ENCODE data around the gene BRAF. TPM values are rescaled to one million over a fixed set of nuclear protein-coding genes. Genes with fewer than 3 reads are reported as not detected.

BRAF gene
- total RNA-seq, 4 donors from 2014 or later, result 32.2 to 94.9 (median 41.0) TPM

DNA sequence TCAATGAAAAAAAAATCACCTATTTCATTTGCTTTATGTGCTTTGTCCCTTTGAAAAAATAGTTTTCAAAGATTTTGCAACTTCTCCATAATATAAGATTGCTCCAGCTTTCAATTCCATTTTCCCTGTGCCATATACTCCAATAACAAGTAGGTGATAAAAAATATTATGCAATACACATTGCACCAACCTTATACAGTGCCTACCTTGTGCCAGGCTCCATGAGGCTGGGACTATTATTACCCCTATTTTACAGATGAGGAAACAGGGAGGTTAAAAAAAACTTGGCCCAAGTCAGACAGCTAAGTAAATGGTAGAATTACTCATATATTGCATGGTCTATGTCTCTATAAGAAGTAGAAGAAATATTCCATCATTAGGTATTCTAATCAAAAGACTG, 57.8 kb downstream of the BRAF start:
- no peak overlapping the region for H3K27ac ChIP-seq
- H3K4me3 ChIP-seq, result no peak overlapping the region
- no peaks in the 10 kb centered on the region for H3K36me3 ChIP-seq
- TF ChIP-seq POLR2AphosphoS5 (IDR thresholded peaks at IDR 0.05) (no peak), POLR2A (IDR thresholded peaks at IDR 0.05) (no peak), CTCF (IDR thresholded peaks at IDR 0.05) (no peak), EP300 (IDR thresholded peaks at IDR 0.05) (no peak)
- no peaks in the 10 kb centered on the region for H3K9me3 ChIP-seq
- peaks cover 4% of the 10 kb centered on the region for H3K4me1 ChIP-seq
- no peak for DNase-seq (ENCODE audit: low spot score in 2 of 2)
- no peaks in the 10 kb centered on the region for H3K27me3 ChIP-seq

DNA sequence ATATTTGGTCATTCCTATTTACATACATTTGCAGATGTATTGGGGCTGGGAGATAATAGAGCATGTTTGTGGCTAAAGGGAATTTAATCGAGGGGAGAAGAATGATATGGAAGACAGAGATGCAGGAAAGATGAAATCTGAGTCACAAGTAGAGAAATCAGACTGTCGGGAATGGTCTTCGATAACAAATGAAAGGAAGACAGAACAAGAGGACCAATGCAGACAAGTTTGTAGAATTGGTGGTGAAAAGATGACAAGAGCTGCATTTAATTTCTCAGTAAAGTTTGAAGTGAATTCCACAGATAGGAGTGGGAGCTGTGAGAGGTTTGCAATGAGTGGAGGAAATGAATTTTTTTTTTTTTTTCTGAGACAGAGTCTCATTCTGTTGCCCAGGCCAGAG, 60.0 kb downstream of the BRAF start:
- H3K27me3 ChIP-seq, result no peaks in the 10 kb centered on the region
- TF ChIP-seq EP300 (IDR thresholded peaks at IDR 0.05) (no peak), CTCF (IDR thresholded peaks at IDR 0.05) (no peak), POLR2AphosphoS5 (IDR thresholded peaks at IDR 0.05) (no peak), POLR2A (IDR thresholded peaks at IDR 0.05) (no peak)
- no peaks in the 10 kb centered on the region for H3K36me3 ChIP-seq
- 95% methylated on average over 3 of the region's 3 CpGs for WGBS
- H3K4me3 ChIP-seq, result no peak overlapping the region
- H3K9me3 ChIP-seq, result no peaks in the 10 kb centered on the region
- no peaks in the 10 kb centered on the region for H3K4me1 ChIP-seq
- H3K27ac ChIP-seq, result no peak overlapping the region
- DNase-seq (ENCODE audit: low spot score in 2 of 2), result no peak

DNA sequence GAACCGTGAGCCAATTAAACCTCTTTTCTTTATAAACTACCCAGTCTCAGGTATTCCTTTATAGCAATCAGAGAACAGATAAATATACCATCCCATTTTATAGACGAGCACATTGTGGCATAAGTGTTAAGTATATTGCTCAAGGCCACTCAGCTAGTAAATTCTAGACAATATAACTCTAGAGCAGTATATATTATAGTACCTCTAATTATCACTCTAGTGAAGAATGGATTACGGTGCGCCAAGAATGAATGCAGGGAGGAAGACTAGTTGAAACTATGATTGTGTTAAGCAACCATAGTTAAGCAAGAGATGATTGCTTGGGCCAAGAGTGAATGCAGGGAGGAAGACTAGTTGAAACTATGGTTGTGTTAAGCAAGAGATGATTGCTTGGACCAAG, 60.9 kb downstream of the BRAF start:
- Histone ChIP-seq H3K4me3 (no peak overlapping the region), H3K4me1 (no peaks in the 10 kb centered on the region), H3K36me3 (no peaks in the 10 kb centered on the region), H3K9me3 (no peaks in the 10 kb centered on the region), H3K27me3 (no peaks in the 10 kb centered on the region), H3K27ac (no peak overlapping the region)
- no peak for DNase-seq (ENCODE audit: low spot score in 2 of 2)
- WGBS, result 90% methylated on average over 4 of the region's 4 CpGs
- no peak for TF ChIP-seq EP300 (IDR thresholded peaks at IDR 0.05)
- TF ChIP-seq CTCF (IDR thresholded peaks at IDR 0.05), result no peak
- no peak for TF ChIP-seq POLR2AphosphoS5 (IDR thresholded peaks at IDR 0.05)
- no peak for TF ChIP-seq POLR2A (IDR thresholded peaks at IDR 0.05)

DNA sequence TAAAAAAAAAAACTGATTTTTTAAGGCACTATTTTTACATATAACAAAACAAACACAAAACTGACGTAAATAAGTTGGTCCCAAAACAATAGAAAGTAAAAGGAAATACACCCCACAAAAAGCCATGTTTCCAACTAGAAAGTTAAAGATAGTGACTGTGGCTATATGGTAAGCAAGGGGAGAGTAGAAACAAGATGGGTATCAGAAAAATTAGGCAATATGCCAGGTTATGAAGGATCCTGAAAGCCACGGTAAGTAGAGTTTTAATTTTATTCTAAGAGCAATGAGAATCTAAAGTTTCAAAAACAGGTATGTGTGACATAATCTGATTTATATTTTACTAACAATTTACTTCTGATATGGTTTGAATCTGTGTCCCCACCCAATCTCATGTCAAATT, 61.5 kb downstream of the BRAF start:
- H3K4me3 ChIP-seq, result no peak overlapping the region
- no peaks in the 10 kb centered on the region for H3K4me1 ChIP-seq
- H3K27ac ChIP-seq, result no peak overlapping the region
- 97% methylated on average over 2 of the region's 2 CpGs for WGBS
- H3K9me3 ChIP-seq, result no peaks in the 10 kb centered on the region
- H3K27me3 ChIP-seq, result no peaks in the 10 kb centered on the region
- no peaks in the 10 kb centered on the region for H3K36me3 ChIP-seq
- DNase-seq (ENCODE audit: low spot score in 2 of 2), result no peak
- TF ChIP-seq EP300 (IDR thresholded peaks at IDR 0.05) (no peak), CTCF (IDR thresholded peaks at IDR 0.05) (no peak), POLR2A (IDR thresholded peaks at IDR 0.05) (no peak), POLR2AphosphoS5 (IDR thresholded peaks at IDR 0.05) (no peak)

- H3K27ac ChIP-seq, result no peak overlapping the region
- no peak overlapping the region for H3K4me3 ChIP-seq
- WGBS, result 89% methylated on average over 2 of the region's 2 CpGs
- H3K27me3 ChIP-seq, result no peaks in the 10 kb centered on the region
- TF ChIP-seq EP300 (IDR thresholded peaks at IDR 0.05) (no peak), POLR2A (IDR thresholded peaks at IDR 0.05) (no peak), CTCF (IDR thresholded peaks at IDR 0.05) (no peak), POLR2AphosphoS5 (IDR thresholded peaks at IDR 0.05) (no peak)
- no peaks in the 10 kb centered on the region for H3K36me3 ChIP-seq
- no peaks in the 10 kb centered on the region for H3K9me3 ChIP-seq
- no peak for DNase-seq (ENCODE audit: low spot score in 2 of 2)
- H3K4me1 ChIP-seq, result no peaks in the 10 kb centered on the region
Measured at GRCh38 chr7:140857048-140857447, 67.7 kb downstream of the BRAF start.

Measured in suprapubic skin (tissue), 4 donors.